GM21723 (cell line): ENCODE data around the gene TRAP1.
"Not testable (repeated sequence)": the region's sequence is repeated elsewhere in the genome, so short reads cannot be mapped to it uniquely, and the experiment has no call there.

Source experiments
- ATAC-seq: cut with Tn5 transposase; IDR thresholded peaks from one replicate; pipeline ENCODE4 v1.9.1; 2021; ENCODE audit warnings: mild to moderate bottlenecking, moderate library complexity; ENCODE audit not compliant: unreplicated experiment

The TRAP1 gene

DNA sequence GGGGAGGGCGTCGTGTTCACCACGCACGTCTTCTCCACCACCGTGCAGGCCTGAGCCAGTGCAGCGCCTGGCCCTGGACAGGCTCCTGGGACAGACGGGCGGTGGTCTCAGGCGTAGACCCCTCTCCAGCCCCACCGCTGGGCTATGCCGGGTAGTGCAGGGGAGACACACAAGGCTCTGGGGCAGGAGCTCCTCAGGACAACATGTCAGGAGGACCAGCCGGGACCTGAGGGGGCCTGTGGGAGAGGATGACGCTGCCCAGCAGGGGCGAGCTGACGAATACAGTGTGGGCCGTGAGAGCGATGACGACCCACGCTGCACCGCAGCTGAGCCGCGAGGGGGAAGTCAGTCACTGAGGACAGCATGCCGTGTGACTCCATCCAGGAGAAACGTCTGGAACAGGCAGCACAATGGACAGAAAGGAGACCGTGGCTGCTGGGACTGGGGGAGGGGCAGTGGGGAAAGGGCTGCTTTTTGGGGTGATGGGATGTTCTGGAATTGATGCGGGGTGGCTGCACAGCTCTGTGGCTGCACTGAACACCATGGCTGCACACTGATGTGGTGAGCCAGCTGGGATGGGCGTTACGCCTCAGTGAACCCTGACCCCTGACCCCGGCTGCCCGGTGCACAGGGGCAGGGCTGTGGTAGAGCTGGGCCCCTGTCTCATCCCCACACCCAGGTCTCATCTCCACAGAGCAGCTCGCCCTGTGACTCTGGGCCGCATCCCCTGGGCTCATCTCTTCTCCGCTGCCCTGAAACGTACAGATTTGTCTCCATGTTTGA is 42.6 kb downstream of the TRAP1 start:
- ATAC-seq = no peak

- no peak for ATAC-seq
These were observed 43.5 kb downstream of the TRAP1 start for GRCh38 chr16:3673676-3674377.

GRCh38 chr16:3673201-3673600 is 44.1 kb downstream of the TRAP1 start:
- ATAC-seq = no peak

GRCh38 chr16:3672571-3673041 is 44.7 kb downstream of the TRAP1 start:
- ATAC-seq = no peak

DNA sequence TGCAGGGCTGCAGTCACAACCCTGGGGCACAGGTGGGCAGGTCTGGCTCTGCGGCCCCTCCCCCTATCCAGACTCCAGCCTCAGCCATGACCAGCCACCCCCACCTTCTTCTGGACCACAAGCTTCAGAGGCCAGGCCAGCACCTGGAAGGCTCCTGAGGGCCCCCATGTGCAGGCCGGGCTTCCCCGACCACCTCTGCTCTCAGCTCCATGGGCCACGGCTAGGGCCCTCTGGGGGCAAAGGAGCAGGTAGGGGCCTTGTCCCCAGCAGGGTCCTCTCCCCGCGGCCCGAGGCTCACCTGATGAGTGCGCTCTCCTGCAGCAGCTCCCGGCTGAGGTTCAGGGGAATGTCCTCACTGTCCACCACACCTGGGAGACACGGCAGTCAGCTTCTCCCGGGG is 45.9 kb downstream of the TRAP1 start:
- no peak for ATAC-seq

DNA sequence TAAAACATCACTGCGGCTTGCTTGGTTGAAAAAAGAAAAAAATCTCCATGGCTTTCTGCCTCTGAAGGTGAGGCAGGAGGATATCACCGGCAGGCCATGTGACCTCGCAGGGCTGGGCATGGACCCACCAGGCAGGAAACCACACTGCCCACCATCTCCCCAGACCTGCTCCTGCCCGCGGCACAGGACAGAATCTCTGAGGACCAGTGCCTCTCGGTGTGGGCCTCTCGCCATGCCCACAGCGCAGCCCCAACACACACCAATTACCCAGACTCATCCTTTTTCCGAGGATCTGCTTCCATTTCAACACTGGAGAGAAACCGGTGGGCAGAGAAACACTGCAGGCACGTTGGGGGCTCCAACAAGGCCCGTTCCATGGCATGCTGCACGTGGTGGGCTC is 46.6 kb downstream of the TRAP1 start:
- no peak for ATAC-seq

GRCh38 chr16:3669082-3669481 is 48.2 kb downstream of the TRAP1 start:
- no peak for ATAC-seq

- no peak for ATAC-seq
These were observed 48.7 kb downstream of the TRAP1 start for GRCh38 chr16:3668626-3669025.

DNA sequence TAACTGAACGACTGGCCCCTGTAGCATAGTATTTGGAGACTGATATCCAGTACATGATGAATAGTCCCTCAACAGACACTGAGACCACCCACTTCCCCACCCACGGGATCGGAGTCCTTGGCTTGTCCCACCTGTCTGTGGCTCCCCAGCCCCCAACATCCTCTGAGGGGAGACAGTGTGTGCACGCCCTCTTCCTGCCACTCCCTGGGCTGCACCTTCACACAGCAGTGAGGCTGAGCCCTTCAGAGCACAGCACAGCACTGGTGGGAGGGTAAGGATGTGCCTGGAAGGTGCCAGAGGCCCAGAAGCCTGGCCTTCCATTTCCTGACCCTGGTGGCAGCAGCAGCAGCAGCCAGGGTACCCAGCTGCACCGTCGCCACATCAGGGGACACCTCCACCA is 51.8 kb downstream of the TRAP1 start:
- no peak for ATAC-seq

DNA sequence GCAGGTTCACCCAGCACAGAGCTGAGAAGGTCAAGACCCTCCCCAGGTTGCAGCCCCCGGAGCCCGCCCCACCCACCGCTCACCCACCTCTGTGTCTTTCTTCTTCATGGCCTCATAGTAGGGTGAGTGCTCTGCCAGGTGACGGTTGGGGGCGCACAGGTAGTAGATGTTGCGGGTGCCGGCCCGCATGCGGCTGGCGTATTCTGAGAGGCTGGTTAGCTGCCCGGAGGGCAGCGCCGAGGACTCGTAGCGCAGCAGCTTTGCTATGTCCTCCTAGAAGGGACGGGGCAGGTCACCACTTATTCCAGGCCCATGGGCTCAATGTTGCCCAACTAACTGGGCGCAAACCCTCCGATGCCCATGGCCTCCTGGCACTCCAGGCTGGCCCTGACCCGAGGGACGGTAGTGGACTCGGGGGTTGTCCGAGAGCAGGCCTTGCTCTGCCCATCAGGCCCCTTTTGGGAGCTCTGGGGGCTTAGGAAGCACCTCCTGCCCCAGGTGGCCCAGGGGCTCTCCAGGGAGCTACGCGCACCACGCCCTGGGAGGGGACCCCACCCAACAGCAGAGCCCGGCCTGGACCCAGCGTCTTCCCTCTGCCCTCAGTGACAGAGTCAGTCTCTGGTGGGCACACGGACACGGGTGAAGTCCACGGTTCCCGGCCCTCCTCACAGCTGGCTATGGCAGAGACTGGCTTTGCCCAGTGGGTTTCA is 53.0 kb downstream of the TRAP1 start:
- ATAC-seq = no peak

DNA sequence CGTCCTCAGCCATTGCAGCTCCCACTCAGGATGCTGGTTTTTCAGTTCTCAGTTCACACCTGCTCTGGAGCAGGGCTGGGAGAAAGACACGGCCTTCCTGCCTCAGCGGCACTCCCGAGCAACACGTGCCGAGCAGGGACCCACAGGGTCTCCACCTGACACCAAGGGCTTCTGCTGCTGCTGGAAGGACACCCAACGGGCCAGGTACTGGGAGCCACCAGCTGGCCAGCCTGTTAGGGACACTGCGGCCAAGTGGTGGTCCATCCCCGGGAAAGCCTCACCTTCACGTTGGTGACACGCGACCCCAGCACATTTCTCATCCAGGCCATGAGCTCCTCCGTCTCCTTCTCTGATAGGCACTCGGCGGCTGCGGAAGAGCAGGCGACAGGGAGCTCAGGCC is 54.7 kb downstream of the TRAP1 start:
- ATAC-seq = no peak

GRCh38 chr16:3661922-3662321 is 55.4 kb downstream of the TRAP1 start:
- ATAC-seq = no peak

DNA sequence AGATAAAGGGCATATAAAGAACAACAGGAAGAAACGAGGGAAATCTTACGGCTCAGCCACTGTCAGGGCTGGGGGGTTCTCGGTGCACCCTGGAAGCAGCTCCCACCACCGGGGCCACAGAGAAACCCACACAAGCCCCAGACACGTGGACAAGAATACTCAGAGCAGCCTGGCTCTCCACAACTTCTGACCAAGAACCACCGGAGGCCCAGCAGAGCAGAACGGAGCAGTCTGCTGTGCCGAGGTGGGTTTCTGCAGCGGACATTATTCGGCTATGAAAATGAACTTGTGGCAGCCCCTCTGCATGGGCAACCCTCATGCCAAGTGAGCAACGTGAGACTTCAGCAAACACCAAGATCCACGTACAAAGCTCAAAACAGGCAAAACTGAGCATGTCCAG is 56.0 kb downstream of the TRAP1 start:
- ATAC-seq = no peak

DNA sequence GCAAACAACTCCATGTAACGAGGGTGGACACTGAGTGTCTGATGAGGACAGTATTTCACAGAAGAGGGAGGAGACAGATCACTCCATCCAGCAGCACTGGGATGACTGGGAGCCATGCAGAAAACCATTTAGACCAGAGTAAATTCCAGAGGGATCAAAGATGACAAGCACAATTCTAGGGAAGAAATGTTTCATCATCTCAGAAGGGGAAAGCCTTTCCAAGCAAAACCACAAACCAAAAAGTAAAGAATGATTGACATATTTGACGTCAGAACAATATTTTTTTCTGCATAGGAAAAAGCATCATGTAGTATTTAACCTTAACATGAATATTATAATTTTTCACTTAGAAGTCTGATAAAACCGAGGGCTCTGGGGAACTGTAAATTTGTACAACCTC is 58.1 kb downstream of the TRAP1 start:
- ATAC-seq = no peak

GRCh38 chr16:3656491-3657468 is 60.5 kb downstream of the TRAP1 start:
- no peak for ATAC-seq

- not testable (repeated sequence) for ATAC-seq
These were observed 61.2 kb downstream of the TRAP1 start for GRCh38 chr16:3656160-3656490.

GRCh38 chr16:3655396-3656159 is 61.7 kb downstream of the TRAP1 start:
- ATAC-seq = no peak

- no peak for ATAC-seq
These were observed 62.3 kb downstream of the TRAP1 start for GRCh38 chr16:3655030-3655395.

DNA sequence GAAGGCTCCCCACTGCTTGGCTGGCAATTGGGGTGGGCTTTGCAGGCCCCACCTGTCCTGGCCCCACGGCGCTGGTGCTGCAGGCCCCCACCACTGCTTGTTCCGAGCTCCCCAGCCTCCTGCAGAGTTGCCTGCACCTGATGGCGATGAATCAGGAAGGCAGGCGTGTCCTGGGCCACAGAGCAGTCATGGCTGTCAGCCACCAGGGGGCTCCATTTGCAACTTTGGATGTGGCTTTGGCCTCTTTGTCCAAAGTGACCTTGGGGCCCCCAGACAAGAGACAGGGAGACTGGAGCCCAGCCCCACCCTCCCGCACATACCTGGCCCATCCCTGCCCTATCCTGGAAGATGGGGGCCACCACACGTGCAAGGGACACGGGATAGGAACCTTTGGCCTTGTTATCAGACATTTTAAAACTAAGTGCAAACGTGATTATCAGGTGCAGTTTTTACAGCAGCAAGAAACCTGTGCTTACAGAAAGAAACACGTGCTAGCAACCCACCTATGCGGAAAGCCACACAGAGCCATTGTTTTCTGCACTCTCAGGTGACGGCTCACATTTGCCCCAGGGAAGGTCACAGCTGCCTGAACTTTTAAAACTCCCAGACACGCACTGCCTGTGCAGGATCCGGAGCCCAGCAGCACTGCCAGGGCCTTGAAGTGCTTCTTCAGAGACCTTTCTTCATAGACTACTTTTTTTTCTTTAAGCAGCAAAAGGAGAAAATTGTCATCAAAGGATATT is 62.9 kb downstream of the TRAP1 start, which contains the start of gene DNASE1:
TSS of gene DNASE1 (plus strand) at position 443 of the 743 bp plus-strand sequence. CDS start 683 bp downstream, outside the sequence.
- ATAC-seq = no peak
